ENCODE measurements around the gene KAT6B.

DNA sequence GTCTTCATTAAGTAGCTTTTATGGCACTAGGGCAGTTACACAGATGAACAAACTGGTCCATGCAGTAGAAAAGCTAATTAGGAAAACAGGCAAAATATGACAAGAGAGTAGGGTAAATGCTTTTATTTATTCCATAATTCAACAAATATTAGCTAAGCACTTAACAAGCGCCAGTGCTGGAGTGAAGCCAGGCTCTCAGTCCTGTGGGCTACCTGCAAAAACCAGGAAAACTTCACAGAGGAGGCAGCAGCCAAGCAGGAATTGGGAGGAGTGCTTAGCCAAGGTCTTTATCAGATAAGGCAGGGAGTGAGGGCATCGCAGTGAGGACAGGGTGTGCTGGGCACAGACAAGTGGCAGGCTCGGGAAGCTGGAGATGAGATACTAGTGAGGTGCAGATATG lies 4.9 kb upstream of the KAT6B start:
- TF ChIP-seq, protein P1, sequence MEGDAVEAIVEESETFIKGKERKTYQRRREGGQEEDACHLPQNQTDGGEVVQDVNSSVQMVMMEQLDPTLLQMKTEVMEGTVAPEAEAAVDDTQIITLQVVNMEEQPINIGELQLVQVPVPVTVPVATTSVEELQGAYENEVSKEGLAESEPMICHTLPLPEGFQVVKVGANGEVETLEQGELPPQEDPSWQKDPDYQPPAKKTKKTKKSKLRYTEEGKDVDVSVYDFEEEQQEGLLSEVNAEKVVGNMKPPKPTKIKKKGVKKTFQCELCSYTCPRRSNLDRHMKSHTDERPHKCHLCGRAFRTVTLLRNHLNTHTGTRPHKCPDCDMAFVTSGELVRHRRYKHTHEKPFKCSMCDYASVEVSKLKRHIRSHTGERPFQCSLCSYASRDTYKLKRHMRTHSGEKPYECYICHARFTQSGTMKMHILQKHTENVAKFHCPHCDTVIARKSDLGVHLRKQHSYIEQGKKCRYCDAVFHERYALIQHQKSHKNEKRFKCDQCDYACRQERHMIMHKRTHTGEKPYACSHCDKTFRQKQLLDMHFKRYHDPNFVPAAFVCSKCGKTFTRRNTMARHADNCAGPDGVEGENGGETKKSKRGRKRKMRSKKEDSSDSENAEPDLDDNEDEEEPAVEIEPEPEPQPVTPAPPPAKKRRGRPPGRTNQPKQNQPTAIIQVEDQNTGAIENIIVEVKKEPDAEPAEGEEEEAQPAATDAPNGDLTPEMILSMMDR (IDR thresholded peaks at IDR 0.05), result no peak
- TF ChIP-seq POLR2A (IDR thresholded peaks at IDR 0.05), result no peak

Measured in uterus (tissue), 2 donors.